K562 (cell line): ENCODE results near the gene ATP6V0C. TPM values are rescaled to one million over a fixed set of nuclear protein-coding genes. Genes with fewer than 3 reads are reported as not detected.
A peak's percentile ranks its signal among the peaks of the same experiment; 100 is the strongest.

ENCODE experiments used
- ASH1L ChIP-seq: fragments of 450-650 bp; IDR thresholded peaks from 2 replicates; pipeline ENCODE4 v1.6.1; 2018; ENCODE audit warnings: borderline replicate concordance, mild to moderate bottlenecking, low read depth; ENCODE audit not compliant: partially characterized antibody
- CBFA2T2 ChIP-seq: fragments of 450-650 bp; conservative IDR thresholded peaks from 2 replicates; pipeline ENCODE4 v1.6.1; 2017; ENCODE audit warnings: mild to moderate bottlenecking
- CLOCK ChIP-seq: fragments of 250-450 bp; sonication (Bioruptor Pico); IDR thresholded peaks from 2 replicates; pipeline ENCODE4 v1.4.0; 2020; ENCODE audit warnings: mild to moderate bottlenecking, moderate library complexity, borderline replicate concordance
- E2F4 ChIP-seq: sonication (generic); formaldehyde crosslinking; IDR thresholded peaks from 2 replicates; pipeline ENCODE4 v1.8.0; 2022; ENCODE audit warnings: mild to moderate bottlenecking, low read depth, missing genetic modification reagents
- ETS2 ChIP-seq: IDR thresholded peaks from 2 replicates; pipeline ENCODE4 v1.6.1; 2016; ENCODE audit warnings: borderline replicate concordance, missing genetic modification characterization, mild to moderate bottlenecking, moderate library complexity, missing compliant biosample characterization; ENCODE audit not compliant: poor library complexity, severe bottlenecking
- GATA2 ChIP-seq: sonication (generic); formaldehyde crosslinking; IDR thresholded peaks from 2 replicates; pipeline ENCODE4 v1.4.0; 2020; ENCODE audit warnings: mild to moderate bottlenecking, missing genetic modification reagents
- HDAC6 ChIP-seq: IDR thresholded peaks from 2 replicates; pipeline ENCODE4 v1.6.1; 2012; ENCODE audit warnings: low read depth, mild to moderate bottlenecking, control low read depth, inconsistent platforms, low read length, moderate library complexity
- KAT7 ChIP-seq: sonication (generic); formaldehyde crosslinking; IDR thresholded peaks from 2 replicates; pipeline ENCODE4 v1.8.0; 2022; ENCODE audit warnings: missing genetic modification reagents, mild to moderate bottlenecking, borderline replicate concordance
- PRMT5 ChIP-seq: sonication (generic); formaldehyde crosslinking; IDR thresholded peaks from 2 replicates; pipeline ENCODE4 v1.5.0; 2020; ENCODE audit warnings: missing genetic modification reagents
- SPI1 ChIP-seq: IDR thresholded peaks from 2 replicates; pipeline ENCODE4 v1.6.1; 2011; ENCODE audit warnings: low read depth, low read length, control low read depth, borderline replicate concordance
- TAF9B ChIP-seq: fragments of 450-650 bp; IDR thresholded peaks from 2 replicates; pipeline ENCODE4 v1.6.1; 2018; ENCODE audit warnings: mild to moderate bottlenecking; ENCODE audit not compliant: partially characterized antibody
- ZNF232 ChIP-seq: sonication (generic); formaldehyde crosslinking; IDR thresholded peaks from 2 replicates; pipeline ENCODE4 v1.8.0; 2022; ENCODE audit warnings: mild to moderate bottlenecking, missing genetic modification reagents
- ZNF512 ChIP-seq: IDR thresholded peaks from 2 replicates; pipeline ENCODE4 v1.6.1; 2016; ENCODE audit warnings: missing genetic modification characterization, missing compliant biosample characterization
- ZNF589 ChIP-seq: fragments of 200-800 bp; sonication (Bioruptor generic); IDR thresholded peaks from 2 replicates; pipeline ENCODE4 v1.6.1; 2016; ENCODE audit warnings: low read depth, missing genetic modification characterization, missing compliant biosample characterization
- polyA plus RNA-seq, 8 experiments: library from polyadenylated mRNA; depleted of rRNA in 4 of 8; stranded (reverse) in 5 of 8; unstranded in 3 of 8; fragments of >200 nt; fragmentation: Nextera tagmentation in 2 of 8; fragmentation: Illumina TruSeq in 1 of 8; extraction: Ambion mirVana in 2 of 8; extraction: Trizol in 1 of 8; gene quantifications; 2 replicates each; pipeline versions ENCODE4 v1.2.1 to v1.2.3, GENCODE V29; 2011 to 2014; ENCODE audit warnings: inconsistent platforms in 1 of 8, missing spikeins in 1 of 8
- total RNA-seq, 7 experiments: library from RNA; depleted of rRNA in 6 of 7; stranded (reverse); fragments of >200 nt in 6 of 7; fragmentation: Illumina TruSeq in 2 of 7; extraction: Trizol in 2 of 7; gene quantifications; 2 replicates each; pipeline versions ENCODE4 v1.2.1 to v1.2.3, GENCODE V29; 2011 to 2021; ENCODE audit warnings: low replicate concordance in 1 of 7
- TF ChIP-seq, protein P1 (sequence below): fragments of 150-350 bp; conservative IDR thresholded peaks from 2 replicates; pipeline ENCODE4 v1.6.1; 2014; ENCODE audit warnings: low read length
- TF ChIP-seq, protein P2 (sequence below): fragments of 450-650 bp; formaldehyde crosslinking; IDR thresholded peaks from 2 replicates; pipeline ENCODE4 v1.4.0; 2022; ENCODE audit warnings: missing genetic modification characterization

ATP6V0C gene
- total and polyA plus RNA-seq, 9 of the 15 experiments (the other 6 are each of a cell fraction or from before 2014, with no cell fraction given): 2.9 to 228 (median 22.7) TPM

DNA sequence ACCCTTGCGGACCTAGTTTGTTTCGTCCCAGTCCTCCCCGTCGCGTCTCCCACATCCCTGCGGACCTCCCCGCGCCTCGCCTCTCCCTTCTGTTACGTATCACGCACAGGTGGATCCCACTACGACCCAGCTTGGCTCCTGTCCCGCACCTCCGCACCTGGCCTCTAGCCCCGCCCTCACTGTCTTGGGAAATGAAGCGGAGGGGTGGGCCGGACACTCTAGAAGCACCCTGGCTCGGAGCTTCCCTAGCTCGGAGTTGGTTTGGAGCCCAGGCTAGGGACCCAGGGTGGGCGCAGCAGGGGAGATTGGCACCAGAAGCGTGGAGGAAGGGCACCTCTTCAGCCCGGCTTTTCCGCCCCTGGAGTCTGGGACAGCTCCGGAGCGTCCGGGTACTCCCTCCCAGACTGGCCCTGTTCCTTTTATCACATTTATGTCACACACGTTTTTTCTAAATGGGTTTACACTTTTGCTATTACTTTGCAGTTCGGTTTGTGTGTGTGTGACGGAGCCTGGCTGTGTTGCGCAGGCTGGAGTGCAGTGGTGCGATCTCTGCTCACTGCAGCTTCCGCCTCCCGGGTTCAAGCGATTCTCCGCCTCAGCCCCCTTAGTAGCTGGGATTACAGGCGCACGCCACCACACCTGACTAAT, 18.9 kb downstream of the ATP6V0C start (continued):
- TF ChIP-seq TAF9B (no peak), ZNF589 (CRISPR knock-in tag) (no peak), ASH1L (no peak), GATA2 (CRISPR knock-in tag) (no peak), E2F4 (CRISPR knock-in tag) (no peak), SPI1 (no peak), ZNF512 (no peak), CLOCK (CRISPR knock-in tag) (no peak), CBFA2T2 (no peak), ETS2 (tag) (no peak), HDAC6 (no peak), KAT7 (CRISPR knock-in tag) (0 out of 2 replicates have a peak, but pooled peaks have one; percentile 62), ZNF232 (CRISPR knock-in tag) (no peak), PRMT5 (no peak)
- TF ChIP-seq, protein P1, sequence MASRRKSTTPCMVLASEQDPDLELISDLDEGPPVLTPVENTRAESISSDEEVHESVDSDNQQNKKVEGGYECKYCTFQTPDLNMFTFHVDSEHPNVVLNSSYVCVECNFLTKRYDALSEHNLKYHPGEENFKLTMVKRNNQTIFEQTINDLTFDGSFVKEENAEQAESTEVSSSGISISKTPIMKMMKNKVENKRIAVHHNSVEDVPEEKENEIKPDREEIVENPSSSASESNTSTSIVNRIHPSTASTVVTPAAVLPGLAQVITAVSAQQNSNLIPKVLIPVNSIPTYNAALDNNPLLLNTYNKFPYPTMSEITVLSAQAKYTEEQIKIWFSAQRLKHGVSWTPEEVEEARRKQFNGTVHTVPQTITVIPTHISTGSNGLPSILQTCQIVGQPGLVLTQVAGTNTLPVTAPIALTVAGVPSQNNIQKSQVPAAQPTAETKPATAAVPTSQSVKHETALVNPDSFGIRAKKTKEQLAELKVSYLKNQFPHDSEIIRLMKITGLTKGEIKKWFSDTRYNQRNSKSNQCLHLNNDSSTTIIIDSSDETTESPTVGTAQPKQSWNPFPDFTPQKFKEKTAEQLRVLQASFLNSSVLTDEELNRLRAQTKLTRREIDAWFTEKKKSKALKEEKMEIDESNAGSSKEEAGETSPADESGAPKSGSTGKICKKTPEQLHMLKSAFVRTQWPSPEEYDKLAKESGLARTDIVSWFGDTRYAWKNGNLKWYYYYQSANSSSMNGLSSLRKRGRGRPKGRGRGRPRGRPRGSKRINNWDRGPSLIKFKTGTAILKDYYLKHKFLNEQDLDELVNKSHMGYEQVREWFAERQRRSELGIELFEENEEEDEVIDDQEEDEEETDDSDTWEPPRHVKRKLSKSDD: no peak
- TF ChIP-seq, protein P2, sequence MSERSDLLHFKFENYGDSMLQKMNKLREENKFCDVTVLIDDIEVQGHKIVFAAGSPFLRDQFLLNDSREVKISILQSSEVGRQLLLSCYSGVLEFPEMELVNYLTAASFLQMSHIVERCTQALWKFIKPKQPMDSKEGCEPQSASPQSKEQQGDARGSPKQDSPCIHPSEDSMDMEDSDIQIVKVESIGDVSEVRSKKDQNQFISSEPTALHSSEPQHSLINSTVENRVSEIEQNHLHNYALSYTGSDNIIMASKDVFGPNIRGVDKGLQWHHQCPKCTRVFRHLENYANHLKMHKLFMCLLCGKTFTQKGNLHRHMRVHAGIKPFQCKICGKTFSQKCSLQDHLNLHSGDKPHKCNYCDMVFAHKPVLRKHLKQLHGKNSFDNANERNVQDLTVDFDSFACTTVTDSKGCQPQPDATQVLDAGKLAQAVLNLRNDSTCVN: no peak
